ENCODE measurements around the gene CLPTM1L.

GRCh38 chr5:1343315-1343751, 1.6 kb downstream of the CLPTM1L start:
- no peak for TF ChIP-seq POLR2A (IDR thresholded peaks at IDR 0.05; ENCODE audit: low read depth, low read length)
- TF ChIP-seq POLR2AphosphoS5 (IDR thresholded peaks at IDR 0.05; ENCODE audit: low read depth, low read length), result no peak
